Fibroblast of skin of abdomen (primary cell): ENCODE data around the gene PDP2.
"Not testable (repeated sequence)": the region's sequence is repeated elsewhere in the genome, so short reads cannot be mapped to it uniquely, and the experiment has no call there.

ENCODE experiments used
- DNase-seq: peaks from one replicate; pipeline ENCODE4 v3.0.0-alpha.2; 2013

The PDP2 gene

DNA sequence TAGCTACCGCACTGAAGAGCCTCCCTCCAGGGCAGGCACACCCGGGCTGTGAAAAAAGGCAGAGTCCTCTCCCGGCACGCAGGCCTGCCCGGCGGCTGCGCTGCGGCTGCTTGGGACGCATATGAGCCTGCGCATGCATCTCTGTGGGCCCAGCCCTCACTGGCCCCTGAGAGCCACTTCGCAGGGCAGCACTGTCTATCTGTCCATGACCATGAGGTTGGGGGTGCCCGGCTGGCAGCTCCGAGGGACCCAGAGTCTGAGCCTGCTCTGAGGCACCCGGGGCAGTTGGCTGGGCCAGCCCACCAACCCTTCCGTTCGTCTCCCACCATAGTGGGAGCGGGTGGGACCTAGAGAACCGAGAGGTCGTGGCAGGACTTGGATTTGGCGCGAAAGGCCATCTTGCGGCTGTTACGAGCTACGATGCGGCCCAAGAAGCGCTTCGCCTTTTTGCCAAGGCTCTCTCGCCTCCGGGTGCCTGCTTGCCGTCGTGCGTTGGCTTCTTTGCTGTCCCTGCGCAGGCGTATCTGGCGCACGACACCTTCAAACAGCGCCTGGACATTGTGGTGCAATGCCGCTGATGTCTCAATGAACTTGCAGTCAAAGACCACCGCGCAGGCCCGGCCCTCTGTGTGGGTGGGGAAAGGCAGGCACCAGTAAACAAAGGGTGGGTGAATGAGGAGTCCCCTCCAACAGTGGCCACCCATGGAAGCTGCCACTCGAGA, 41.6 kb downstream of the PDP2 start:
- DNase-seq: no peak

DNA sequence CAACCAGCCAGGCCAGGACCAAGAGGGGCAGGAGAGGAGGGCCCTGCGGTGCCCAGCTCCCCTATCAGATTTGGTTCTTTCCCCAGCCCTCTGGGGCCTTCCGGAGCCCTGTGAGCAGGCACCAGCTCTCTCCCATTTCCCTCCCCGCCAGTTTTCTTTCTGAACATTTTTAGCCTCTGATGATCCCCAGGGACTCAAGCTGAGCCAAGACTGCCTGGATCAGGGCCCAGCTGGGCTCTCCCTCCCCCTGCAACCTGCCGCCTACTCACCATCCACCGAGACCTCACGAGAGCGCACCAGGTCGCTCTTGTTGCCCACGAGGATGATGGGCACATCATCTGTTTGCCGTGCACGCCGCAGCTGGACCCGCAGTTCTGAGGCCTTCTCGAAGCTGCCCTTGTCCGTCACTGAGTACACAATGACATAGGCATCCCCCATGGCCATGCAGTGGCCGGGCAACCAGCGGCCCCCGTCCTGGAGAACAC, 43.0 kb downstream of the PDP2 start:
- DNase-seq: no peak

DNA sequence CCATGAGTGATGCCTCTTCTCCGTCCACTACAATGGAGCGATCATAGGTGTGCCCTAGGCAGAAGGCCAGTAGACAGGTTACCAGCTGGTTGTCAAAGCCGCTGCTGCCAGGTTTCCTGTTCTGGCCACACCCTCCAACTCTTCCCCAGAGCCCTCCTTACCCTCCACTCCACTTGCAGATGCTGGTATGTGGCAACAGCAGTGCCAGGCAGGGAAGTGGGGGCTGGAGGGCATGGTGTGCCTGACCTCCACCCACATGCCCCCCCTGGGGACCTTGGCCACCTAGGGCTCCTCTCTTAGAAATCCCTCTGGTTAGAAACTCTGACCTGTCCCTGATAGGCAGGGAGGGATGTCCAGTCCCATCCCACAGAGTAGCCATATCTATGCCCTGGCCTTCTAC, 43.6 kb downstream of the PDP2 start:
- DNase-seq: no peak

DNA sequence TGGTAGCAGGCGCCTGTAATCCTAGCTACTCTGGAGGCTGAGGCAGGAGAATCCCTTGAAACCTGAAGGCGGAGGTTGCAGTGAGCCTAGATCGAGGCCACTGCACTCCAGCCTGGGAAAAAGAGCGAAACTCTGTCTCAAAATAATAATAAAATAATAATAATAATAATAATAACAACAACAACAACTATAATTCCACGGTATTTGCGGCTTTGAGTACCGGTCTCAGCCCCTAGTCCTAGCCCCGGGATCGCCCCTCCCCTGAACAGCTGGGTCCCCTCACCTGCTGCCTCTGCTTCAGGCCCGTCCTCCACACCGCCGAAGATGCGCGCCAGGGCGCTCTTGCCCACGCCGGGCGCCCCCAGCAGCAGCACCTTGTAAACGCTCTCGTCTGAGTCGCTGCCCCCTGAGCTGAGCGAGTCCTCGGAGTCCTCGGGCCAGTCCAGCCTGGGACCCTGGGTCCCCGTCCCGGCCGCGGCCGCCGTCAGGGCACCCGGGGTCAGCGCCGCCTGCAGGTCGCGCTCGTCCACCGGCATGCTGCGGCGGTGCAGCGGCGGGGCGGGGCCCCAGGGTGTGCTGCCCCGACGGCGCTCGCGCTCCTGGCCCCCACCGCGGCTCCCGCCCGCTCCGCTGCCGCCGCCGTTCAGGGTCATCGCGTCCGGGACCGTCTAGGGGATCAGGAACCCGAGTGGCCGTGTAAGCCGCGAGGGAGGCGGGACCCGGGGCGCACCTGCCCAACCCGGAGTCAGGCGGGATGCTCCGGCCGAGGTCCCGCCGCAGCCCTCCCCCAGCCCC, 44.4 kb downstream of the PDP2 start:
- no peak for DNase-seq

DNA sequence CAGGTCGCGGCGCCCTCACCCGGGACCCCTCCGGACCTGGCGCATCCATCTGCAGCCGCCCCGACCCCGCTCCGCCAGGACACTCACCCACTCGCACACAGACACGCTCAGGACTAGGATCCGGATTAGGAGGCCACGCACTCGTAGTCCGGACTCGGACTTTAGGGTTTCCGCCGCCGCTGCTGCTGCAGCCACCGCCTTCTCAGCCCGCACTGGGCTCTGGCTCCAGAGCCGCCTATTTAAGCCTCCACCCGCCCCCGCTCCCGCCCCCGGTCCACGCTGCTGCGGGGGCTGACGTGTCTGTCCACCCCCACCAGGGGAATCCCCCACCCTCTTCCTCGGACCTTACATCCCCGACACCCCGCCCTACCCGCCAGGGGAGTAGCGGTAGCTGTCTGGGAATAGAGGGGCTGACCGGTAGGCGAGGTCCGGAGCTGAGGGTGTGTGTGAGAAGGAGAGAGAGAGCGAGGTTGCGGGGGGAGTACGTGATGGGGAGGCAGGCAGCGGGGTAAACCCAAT, 45.1 kb downstream of the PDP2 start, which contains the start of gene RRAD:
TSS of gene RRAD (minus strand) at position 214 of the 519 bp plus-strand sequence. CDS start 356 bp downstream, outside the sequence.
- no peak for DNase-seq

DNA sequence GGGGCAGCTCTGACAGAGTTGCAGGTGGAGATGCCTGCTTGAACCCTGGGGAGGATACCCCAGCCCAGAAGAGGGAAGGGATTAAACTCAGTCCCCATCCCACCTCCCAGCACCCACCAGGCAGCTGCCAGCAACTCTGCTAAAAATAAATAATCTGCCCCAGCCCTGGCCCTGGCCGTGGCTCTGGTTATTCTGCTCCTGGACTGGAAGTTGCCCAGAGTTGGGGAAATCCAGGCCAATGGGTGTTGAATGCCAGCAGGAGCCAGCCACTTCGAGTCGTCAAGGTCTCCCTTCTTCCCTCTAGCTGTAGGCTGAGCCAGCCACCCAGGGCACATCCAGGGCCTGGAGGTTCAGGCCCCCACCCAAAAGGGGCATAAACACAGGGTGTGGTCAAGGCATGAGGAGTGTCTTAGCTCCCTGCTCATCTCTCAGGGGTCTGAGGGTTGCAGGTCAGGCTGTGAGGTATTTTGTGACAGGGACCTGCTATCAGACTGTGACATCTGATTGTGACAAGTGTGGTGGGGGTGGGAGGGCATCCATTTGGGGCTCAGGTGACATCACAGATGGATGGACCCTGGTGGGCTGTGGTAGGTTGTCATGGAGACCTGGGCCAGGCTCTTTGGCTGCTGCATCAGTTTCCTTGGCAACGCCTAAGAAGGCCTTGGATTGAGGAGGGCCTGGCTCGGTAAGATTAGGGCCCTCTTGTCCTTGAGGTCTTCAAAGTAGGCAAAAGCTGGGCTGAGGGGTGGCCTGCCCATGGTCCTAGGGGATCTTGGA, 46.0 kb downstream of the PDP2 start:
- DNase-seq: no peak

DNA sequence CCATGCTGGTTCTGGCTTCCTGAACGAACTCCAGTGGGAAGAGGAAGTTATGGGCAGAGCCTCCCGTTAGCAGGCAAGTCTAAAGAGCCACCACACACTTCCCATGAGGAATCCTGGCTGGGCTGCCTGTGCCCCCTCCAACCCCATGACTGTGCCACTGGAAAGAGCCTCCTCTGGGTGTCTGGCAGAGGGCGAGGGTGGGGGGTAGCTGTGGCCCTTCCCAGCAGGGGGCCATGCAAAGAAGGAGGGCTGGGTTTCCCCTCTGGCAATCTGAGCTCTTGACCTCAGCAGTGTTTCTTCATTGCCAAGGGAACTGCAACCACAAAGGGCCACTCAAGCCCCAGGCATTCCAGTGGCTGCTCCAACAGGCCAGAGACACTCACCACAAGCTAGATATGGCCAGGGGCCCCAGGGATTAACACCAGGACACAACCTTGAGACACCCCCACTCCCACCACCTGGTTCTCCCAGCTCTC, 46.7 kb downstream of the PDP2 start:
- peak; percentile 65 for DNase-seq

DNA sequence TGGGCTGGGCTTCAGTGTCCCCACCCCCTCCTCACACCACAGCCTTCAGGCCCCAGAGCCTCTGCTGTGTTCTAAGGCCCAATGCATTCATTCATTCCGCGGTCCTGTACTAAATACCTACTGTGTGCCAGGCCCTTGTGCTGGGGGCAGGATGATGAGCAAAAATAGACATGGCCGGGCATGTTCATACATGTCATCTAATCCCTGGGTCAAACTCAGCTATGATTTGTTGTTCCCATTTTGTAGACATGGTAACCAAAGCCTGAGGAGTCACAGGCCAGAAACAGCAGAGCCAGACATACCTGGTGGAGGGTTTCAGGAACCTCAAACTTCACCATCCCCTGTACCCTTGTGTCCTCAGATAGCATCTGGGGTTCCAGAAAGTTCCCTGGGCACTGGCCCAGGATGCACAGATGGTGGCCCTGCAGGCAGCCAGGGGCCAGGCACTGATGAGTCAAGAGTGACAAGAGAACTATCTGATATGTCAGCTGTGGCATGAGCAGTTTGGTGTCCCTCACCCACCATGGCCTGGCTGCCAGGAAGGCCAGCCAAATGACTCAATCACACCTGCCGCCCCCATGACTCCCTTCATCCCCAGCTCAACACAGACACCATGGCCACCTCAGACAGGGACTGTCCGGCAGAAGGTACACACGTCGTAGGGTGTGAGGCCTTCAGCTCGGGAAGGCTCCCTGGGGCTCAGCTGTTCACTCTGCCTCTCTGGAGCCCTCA, 47.8 kb downstream of the PDP2 start:
- no peak for DNase-seq

DNA sequence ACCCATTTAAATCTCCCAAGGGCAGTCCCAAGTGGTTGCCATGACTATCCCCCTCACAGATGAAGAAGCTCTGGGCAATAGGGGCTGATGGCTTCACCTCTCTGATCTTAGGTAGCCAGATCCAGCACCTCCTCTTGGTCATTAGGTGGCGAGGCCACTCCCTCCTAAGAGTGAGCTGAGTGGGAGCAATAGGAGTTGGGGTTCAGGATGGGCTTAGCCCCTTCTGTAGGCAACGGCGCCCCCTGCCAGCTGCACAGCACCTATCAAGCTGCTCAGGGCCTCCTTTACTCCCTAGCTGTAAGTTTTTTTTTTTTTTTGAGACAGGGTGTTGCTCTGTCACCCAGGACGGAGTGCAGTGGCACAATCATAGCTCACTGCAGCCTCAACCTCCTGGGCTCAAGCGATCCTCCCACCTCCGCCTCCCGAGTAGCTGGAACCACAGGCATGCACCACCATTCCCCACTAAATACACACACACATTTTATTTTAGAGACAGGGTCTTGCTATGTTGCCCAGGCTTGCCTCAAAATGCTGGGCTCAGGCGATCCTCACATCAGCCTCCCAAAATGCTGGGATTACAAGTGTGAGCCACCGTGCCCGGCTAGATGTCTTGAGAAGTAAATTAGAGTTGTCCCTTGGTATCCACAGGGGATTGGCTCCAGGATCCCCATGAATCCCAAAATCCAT, 48.5 kb downstream of the PDP2 start:
- no peak for DNase-seq

DNA sequence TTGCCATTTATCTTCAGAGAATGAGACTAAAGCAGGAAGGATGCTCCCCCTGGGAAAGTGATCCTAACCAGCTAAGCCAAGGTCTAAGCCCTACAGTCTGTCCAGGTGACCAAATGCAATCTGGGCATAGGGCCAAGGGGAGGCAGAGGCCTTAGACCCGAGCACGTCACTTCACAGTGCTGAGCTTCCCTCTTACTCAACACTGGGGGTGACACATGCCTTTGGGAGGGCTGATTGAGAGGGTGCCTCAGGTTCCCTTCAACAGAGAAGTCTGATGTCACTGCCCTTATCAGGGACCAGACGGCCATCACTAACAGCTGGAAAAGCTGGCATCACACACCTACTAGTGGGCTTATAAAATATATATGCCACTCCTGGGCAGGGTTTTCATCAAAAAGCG, 49.9 kb downstream of the PDP2 start:
- no peak for DNase-seq

DNA sequence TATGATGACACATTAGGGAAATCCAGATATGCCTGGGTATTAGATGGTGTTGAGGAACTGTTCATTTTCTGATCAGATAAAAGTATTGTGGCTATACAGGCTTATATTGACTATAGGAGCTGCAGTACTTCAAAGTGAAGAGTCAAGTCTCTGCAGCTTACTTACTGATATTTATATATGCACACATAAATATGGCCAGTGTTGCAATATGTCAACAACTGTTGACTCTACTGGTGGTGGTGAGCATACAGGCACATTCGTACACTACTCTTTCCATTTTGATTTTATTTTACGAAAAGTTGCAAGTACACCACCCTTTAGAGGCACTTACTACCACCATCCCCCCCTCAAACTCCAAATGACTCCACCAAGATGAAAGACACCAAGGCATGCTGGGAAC, 51.4 kb downstream of the PDP2 start:
- DNase-seq: no peak

DNA sequence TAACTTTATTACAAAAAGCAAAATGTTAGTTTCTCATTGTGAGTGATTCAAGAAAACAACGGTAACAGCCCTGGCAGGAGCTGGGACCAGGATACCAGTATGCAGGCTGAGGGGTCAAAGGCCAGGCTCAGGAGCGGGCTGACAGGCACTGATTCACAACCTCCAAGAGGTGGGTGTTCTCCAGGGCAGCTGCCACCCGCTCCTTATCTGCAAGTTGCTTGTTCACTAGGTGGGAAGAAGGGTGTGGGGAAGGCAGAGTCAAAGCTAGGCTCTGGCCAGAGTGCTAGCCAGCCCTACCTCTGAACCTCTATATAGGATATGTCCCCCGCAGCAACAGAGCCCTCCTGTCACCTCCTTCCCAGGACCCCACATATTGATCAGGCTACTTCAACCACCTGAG, 51.8 kb downstream of the PDP2 start:
- no peak for DNase-seq

DNA sequence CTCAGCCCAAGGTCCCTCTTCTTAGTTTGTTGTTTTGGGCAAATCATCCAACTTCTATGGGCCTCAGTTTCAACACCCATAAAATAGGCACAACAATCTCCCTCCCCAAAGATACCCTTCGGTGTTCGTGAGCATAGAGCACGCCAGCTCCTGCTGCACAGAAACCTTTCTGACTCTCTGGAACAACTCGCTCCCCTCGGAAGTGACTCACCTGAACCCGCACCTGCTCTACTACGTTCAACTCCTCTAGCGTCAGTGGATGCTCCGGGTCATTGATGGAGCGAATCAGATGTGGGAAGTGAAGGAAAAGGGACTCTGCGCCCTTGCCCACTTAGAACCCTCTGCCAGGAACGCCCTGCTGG, 53.4 kb downstream of the PDP2 start:
- no peak for DNase-seq

DNA sequence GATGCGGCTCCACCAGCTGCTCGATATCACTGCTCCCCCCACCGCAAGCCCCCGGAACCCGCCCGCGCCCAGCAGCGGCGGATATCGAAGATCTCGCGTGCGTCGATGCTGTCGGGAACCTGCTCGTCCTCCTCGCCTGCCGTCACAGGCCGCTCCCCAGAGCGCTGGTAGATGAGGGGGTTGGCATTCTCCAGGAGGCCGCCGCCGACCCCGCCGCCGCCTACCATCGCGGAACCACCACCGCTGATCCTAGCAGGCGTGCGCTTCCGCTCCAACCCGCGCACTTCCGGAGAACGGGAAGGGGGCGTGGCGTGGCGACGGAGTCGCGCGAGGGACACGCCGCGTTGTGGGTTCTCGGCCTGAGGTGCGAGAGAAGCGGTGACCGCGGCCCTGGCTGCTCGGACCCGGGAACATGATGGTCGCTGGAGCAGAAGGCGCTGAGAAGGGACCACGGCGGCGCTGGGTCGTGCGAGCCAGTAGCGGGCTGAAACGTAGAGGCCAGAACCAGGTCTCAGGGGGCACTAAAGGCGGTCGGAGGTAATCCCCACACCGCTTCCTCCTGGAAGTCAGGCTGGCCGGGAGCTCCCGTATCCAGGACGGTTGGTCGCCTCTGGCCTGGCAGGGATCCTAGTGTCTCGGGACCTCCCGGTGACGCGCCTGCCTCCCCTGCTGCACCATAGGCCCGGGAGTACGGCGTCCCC, 54.0 kb downstream of the PDP2 start, which contains the start of gene CIAO2B:
TSS of gene CIAO2B (minus strand) at position 265 of the 701 bp plus-strand sequence. CDS start at position 227, 38 bp downstream.
- DNase-seq: peak; percentile 83

DNA sequence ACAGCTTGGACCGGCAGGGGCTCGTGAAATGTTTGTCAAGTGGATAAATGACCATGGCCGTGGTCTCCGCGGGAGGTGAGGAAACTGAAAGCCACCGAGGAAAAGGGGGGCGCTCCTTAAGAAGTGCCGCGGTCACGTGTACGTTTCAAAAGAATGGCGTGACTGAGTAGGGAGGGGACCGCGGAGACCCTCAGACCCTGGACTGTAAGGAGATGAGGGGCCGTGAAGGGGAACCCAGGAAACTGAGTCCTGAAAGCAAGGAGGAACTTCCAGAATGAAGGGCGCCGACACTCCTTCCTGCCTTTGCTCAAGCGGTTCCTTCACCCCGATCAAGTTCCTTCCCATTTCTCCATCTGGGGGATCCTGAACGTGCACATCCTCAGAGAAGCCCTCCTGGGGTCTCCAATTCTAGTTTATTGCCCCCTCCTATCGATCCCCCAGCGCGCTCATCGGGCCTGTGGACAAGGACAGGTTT, 54.6 kb downstream of the PDP2 start:
- not testable (repeated sequence) for DNase-seq

DNA sequence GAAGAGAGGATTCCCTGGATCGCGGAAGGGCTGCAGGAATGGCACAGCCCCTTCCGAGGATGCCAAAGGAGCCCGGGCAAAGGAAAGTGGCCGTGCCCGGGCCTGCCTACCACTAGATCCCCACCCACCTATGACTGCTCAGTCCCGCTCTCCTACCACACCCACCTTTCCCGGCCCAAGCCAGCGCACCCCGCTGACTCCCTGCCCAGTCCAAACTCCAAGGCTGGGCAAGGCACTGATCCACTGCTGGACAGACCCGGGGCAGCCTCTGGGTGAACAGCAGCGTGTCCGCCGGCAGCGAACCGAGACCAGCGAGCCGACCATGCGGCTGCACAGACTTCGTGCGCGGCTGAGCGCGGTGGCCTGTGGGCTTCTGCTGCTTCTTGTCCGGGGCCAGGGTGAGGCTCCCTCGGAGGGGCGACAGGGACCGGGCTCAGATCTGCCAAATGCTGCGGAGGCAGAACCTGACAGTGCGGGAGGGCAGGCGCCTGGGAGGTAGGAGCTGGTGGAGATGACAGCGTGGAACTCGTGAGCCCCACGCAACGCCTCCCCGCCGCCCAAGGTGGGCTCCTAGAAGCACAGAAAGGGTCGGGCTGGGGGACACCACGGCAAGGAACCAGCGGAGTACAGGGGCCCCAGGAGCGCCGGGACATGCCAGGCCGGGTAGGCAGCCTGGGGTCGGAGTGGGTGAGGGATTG, 55.1 kb downstream of the PDP2 start, which contains the start of gene CES2:
TSS of gene CES2 (plus strand) at position 203 of the 698 bp plus-strand sequence. CDS start at position 323, 120 bp downstream.
- DNase-seq: no peak

DNA sequence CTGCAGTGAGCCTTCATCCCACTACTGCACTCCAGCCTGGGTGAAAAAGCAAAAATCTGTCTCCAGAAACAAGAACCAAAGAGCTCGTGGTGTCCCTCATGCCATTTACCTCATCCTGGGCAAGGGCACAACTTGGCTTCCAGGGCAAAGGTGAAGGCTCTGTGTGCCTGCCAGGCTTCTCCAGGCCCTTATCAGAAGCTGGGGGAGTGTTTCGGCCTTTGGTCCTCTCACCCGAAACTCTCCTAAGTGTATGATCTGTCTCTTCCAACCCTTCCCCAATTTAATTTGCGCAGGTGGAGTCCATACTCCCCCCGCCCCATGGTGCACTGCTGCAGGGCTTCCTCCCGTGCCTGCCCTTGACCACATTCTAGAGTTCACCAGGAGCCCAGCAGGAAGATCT, 56.1 kb downstream of the PDP2 start:
- no peak for DNase-seq

DNA sequence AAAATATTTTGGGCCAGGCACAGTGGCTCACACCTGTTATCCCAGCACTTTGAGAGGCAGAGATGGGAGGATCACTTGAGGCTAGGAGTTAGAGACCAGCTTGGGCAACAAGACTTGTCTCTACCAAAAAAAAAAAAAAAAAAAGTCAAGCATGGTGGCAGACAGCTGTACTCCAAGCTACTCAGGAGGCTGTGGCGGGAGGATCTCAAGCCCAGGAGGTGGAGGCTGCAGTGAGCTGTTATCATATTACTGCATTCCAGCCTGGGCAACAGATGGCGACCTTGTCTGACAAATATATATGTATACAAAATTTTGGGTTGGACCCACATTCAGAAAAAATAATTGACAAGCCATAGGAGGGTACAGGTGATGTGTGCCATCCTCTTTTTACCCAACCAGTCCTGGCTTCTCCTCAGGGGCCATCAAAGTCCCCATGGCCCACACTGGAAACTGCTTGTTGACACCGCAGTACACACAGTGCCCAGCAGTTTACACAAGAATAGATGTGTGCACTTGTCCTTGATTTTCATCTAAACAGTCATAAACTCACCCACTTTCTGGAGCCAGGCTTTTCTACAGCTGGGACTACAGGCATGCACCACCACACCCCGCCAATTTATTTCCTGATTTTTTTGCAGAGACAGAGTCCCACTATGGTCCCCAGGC, 56.7 kb downstream of the PDP2 start:
- DNase-seq: no peak

DNA sequence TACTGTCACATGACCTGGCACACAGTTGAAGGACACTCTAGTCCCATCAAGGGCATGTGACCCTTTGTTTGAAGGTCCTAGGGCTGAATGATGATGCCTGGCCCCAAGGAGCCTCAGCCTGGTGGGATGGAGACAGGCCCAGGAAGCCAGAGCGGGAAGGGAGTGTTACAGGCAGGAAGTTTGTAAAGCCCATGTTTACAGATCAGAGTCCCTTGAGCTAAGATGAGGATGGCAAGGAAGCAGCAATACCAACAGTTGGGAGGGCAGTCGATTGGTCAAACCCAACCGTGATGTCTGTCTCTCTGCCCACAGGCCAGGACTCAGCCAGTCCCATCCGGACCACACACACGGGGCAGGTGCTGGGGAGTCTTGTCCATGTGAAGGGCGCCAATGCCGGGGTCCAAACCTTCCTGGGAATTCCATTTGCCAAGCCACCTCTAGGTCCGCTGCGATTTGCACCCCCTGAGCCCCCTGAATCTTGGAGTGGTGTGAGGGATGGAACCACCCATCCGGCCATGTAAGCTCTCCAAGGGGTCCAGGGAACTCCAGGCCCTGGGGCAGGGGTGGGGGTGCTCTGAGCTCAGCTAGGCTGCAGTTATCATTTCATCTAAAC, 57.5 kb downstream of the PDP2 start:
- DNase-seq: no peak
